GM19099 (cell line): Measurements from ENCODE around the gene ABTB2.

Experiments
- POLR2A ChIP-seq: IDR thresholded peaks from 3 replicates; pipeline ENCODE4 v1.6.1; 2011; ENCODE audit warnings: low read depth; ENCODE audit not compliant: insufficient read length; ENCODE audit errors: extremely low read depth

ABTB2 gene

DNA sequence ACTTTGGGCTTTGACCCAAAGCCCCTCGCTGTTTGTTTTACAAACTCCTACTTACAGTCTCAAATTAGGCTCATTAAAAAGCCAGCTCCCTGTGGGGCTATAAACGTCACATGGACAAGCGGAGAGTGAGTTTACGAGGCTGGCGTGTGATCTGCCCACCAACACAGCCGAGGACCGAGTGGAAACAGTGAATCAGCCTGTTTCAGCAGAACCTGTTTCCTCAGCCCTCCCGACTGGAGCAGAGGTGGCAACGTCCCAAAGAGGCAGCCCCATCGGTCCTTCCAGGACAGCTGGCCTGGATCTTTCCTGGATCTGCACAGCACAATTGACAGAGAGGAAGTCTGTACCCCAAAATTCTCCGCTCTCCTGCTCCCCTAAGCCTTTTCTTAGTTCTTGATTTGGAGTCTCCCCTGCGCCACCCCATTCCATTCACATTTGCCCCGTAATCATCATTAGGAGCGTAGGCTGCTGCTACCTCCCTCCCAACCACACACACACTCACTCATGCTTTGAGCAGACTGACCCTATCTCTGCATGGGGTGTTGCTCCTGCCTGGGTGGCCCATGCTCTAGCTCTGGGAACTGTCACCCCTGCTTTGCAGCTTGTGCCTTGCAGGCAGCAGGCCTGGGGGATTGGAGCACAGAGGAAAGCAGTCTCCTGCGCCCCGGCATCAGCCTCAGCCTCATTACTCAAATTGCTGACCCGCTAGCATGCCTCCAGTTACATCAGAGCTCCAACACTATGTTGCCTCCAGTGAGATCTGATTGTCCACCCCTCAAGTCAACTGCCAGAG is 134.6 kb downstream of the ABTB2 start:
- TF ChIP-seq POLR2A = no peak

- TF ChIP-seq POLR2A = no peak
These were observed 135.8 kb downstream of the ABTB2 start for GRCh38 chr11:34222030-34222429.

DNA sequence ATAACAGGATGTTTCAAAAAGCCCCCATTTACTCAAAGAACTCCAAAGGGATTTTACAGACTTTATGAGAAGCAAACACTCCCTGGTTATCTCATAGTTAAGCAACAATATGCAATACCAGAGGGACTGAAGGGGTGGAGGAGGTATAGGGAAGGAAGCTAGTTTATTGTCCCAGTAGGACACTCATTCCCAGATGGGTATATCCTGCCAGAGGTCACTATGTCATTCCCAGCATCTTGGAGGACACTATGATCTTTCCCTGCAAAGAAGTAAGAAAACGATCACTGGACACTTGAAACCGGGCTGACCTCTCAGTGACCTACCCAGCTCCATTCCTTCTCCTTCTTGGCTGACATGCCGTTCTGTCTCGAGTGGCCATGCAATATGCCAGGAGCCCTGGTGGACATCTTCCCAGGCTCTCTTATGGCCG is 137.9 kb downstream of the ABTB2 start:
- no peak for TF ChIP-seq POLR2A

DNA sequence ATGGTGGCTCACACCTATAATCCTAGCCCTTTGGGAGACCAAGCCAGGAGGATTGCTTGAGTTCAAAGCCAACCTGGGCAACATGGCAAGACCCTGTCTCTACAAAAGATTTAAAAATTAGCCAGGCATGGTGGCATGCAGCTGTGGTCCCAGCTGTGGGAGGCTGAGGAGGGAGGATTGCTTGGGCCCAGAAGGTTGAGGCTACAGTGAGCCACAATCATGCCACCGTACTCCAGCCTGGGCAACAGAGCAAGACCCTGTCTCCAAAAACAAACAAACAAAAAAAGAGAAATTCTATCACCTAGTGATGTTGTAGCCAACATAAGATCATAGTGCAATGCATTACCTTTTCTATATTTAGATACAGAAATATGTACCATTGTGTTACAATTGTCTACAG is 138.5 kb downstream of the ABTB2 start:
- no peak for TF ChIP-seq POLR2A

- no peak for TF ChIP-seq POLR2A
These were observed 139.7 kb downstream of the ABTB2 start for GRCh38 chr11:34218067-34218466.

DNA sequence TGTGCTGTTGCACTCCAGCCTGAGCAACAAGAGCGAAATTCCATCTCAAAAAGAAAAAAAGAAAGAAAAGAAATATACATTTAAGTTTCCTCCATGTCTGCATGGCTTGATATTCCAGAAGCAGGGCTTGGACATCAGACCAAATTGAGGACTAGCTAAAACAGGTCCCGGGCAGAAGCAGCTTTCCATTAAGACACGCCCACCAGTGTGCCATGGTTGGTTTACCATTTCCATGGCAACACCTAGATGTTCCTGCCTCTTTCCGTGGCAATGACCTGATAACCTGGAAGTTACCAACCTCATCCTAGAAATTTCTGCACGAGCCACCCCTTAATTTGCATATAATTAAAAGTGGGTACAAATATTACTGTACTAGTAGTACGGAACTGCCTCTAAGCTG is 141.1 kb downstream of the ABTB2 start:
- TF ChIP-seq POLR2A = no peak

DNA sequence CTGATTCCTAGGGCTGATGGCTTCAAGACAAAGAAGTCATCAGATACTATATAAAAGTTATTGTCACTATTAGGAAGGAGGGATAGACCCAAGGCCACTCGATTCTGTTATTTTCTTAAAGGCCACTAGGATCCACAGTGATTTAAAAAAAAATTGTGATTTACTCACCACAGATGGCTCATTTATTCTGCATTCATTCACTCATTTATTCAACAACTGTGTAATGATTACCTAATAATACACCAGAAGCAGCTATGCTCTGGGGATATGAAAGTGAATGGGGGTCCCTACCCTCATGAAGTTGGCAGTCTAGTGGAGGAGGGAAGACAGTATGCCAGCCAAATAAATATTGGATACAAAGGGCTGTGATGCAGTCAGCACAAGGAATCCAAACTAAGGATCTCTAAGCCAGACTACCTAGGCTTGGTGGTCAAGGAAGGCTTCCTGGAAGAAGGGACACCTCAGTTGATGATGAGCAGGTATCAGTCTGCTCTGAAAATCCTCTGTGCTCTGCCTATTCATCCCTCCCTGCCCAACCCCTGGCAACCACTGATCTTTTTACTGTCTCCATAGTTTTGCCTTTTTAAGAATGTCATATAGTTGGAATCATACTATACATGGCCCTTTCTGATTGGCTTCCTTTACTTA is 141.9 kb downstream of the ABTB2 start:
- TF ChIP-seq POLR2A = no peak

GRCh38 chr11:34214961-34215805 is 142.6 kb downstream of the ABTB2 start:
- TF ChIP-seq POLR2A = no peak

- no peak for TF ChIP-seq POLR2A
These were observed 144.4 kb downstream of the ABTB2 start for GRCh38 chr11:34213366-34213765.

GRCh38 chr11:34212566-34212965 is 145.2 kb downstream of the ABTB2 start:
- no peak for TF ChIP-seq POLR2A

DNA sequence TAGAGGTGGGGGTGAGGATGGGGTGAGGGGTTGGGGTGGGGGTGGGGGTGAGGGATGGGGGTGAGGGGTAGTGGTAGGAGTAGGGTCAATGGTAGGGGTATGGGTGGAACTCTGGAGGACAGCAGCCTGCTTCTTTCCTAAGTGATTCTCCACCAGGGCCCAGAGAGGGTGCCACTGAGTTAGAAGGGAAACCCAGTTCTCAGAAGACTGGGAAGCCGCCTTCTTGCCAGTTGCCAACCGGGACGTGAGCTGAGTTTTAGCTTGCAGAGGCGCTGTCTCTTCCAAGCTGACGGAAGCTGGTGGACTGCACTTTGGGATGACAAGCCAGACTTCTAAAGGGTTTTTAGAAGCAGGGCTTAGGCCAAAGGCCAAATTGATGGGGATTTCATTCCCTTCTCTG is 148.0 kb downstream of the ABTB2 start:
- no peak for TF ChIP-seq POLR2A

- TF ChIP-seq POLR2A = no peak
These were observed 149.3 kb downstream of the ABTB2 start for GRCh38 chr11:34208266-34209135.

DNA sequence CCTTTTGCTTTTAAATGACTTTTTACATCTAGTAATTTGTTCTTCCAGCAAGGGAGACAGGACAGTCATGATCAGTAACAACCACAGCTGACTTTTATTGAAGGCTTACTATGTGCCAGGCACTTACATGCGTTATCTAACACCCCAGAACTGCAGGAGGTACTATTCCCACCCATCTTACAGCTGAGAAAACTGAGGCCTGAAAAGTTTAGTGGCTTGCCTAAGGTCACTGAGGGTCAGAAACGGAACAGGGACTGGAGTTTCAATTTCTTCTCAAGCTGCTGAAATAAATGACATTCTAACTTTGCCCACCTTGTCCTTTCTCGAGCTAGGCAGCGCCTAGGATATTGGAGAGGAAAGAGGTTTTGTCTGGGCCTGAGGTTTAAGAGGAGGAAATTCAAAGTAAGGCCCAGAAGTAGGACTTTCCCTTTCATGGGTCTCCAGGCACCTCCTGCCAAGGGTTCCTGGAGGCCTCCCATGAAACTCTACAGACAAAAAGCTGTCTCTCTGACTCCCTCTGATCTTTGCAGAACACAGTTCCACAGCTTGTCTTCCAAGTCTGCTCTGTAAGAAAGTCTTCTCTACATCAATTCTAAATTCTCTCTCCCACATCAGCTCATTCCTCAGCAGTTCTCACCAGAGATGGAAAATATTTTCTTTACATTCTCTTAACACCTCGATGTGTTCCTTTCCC is 150.2 kb downstream of the ABTB2 start:
- no peak for TF ChIP-seq POLR2A
